Naive thymus-derived CD8-positive, alpha-beta T cell (primary cell): ENCODE results near the gene UNC13B. TPM values are rescaled to one million over a fixed set of nuclear protein-coding genes. Genes with fewer than 3 reads are reported as not detected.

Source experiments
- ATAC-seq, 2 donors: fragments of 150-1000 bp; cut with Tn5 transposase in 1 of 2; sonication (Bioruptor Pico), chemical (Tn5 transposase) in 1 of 2; 1 replicate in 1 of 2; 2 replicates in 1 of 2; pipeline ENCODE4 v1.10.0; 2021; ENCODE audit warnings: mild to moderate bottlenecking in 2 of 2, moderate library complexity in 2 of 2
- POLR2A ChIA-PET: fragments of 350-600 bp; sonication (Branson Sonifier 250); formaldehyde crosslinking; loops from one replicate; lab custom pipeline; 2021; ENCODE audit warnings: antibody characterized with exemption; lab: Charles Lee
- DNase-seq, 10 donors: peaks; one replicate each; pipeline versions ENCODE4 v3.0.0 to v3.0.0-alpha.2; 2020 to 2022
- H3K27ac Mint-ChIP-seq, 10 donors: one replicate each; pipeline ENCODE4 v1.8.0; 2020 to 2022; ENCODE audit warnings: mild to moderate bottlenecking in 10 of 10, mixed read lengths in 10 of 10, moderate library complexity in 4 of 10, inconsistent platforms in 1 of 10
- H3K27me3 Mint-ChIP-seq, 5 donors: one replicate each; pipeline ENCODE4 v1.8.0; 2021 to 2022; ENCODE audit warnings: mixed read lengths in 5 of 5
- H3K36me3 Mint-ChIP-seq, 3 donors: one replicate each; pipeline ENCODE4 v1.8.0; 2020 to 2022; ENCODE audit warnings: mixed read lengths in 3 of 3, mild to moderate bottlenecking in 2 of 3, inconsistent platforms in 1 of 3
- H3K4me1 Mint-ChIP-seq, 4 donors: one replicate each; pipeline ENCODE4 v1.8.0; 2021 to 2022; ENCODE audit warnings: mixed read lengths in 4 of 4
- H3K4me3 Mint-ChIP-seq, 10 donors: one replicate each; pipeline ENCODE4 v1.8.0; 2020 to 2022; ENCODE audit warnings: mild to moderate bottlenecking in 10 of 10, mixed read lengths in 10 of 10, moderate library complexity in 6 of 10, inconsistent platforms in 1 of 10
- H3K9me3 Mint-ChIP-seq, 9 donors: one replicate each; pipeline ENCODE4 v1.8.0; 2020 to 2022; ENCODE audit warnings: mixed read lengths in 9 of 9, mild to moderate bottlenecking in 3 of 9, inconsistent platforms in 1 of 9, moderate library complexity in 1 of 9
- polyA plus RNA-seq, 3 donors: library from polyadenylated mRNA; unstranded; fragments of 300-500 nt; fragmentation: Illumina TruSeq; gene quantifications; one replicate each; pipeline ENCODE4 v1.2.3, GENCODE V29; 2021
- total RNA-seq, 8 experiments: library from RNA in 2 of 8; stranded (reverse) in 2 of 8; gene quantifications; one replicate each; pipeline ENCODE4 v1.2.3 and lab custom pipeline; 2021 to 2026

Gene UNC13B
- total and polyA plus RNA-seq, 5 experiments from 2014 or later, result 0.39 to 1.4 (median 0.77) TPM; not detected in 1

DNA sequence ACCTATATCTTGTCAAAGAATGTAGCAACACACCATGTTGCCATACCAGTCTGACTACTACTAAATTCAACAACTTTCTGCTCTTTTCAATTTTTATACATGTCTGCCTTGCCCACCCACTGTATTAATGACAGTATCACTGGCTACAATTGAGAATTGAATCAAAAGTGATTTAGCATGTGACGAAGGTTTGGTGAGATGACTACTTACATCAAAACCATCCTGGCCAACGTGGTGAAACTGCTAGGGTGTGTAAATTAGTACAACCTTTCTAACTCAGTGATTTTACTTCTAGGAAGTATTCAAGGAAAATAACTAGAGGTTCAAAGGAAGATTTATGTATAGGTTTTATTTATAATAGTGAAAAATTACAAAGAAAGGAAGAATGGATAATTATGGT is 109.8 kb downstream of the UNC13B start:
- POLR2A ChIA-PET, result no interaction called here
- Mint-ChIP-seq H3K36me3 (peaks cover 0 to 3% (median 0%) of the 10 kb centered on the region in 3 donors), H3K27ac (no peak overlapping the region), H3K9me3 (no peaks in the 10 kb centered on the region), H3K27me3 (peaks cover 10 to 41% (median 13%) of the 10 kb centered on the region in 5 donors), H3K4me3 (no peak overlapping the region), H3K4me1 (peaks cover 0 to 8% (median 3%) of the 10 kb centered on the region in 4 donors)
- DNase-seq (no peak), ATAC-seq (no peak)

DNA sequence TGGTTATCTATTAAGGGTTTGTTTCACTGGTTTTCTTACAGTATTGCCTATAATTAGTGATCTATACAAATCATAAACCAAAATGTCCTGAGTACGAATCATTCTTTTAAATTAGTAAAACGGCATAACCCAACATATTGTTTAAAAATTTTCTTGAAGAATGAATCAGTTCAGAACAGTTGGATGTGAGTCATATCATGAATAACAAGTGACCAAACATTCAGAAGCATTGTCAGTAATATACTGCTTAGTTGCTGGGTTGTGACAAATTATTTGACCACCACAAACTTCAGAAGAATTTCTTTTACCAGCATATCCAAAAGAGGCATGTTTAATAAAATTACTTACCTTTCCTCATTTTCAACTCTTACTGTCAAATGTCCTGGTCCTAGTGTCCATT is 111.2 kb downstream of the UNC13B start:
- POLR2A ChIA-PET, result no interaction called here
- no peak overlapping the region for H3K4me3 Mint-ChIP-seq
- no peak for ATAC-seq
- H3K4me1 Mint-ChIP-seq, result peaks cover 0 to 12% (median 9%) of the 10 kb centered on the region in 4 donors
- H3K27ac Mint-ChIP-seq, result no peak overlapping the region
- H3K27me3 Mint-ChIP-seq, result peaks cover under 1 to 28% (median 12%) of the 10 kb centered on the region in 5 donors
- no peak for DNase-seq
- H3K9me3 Mint-ChIP-seq, result no peaks in the 10 kb centered on the region
- H3K36me3 Mint-ChIP-seq, result peaks cover 0 to 3% (median 0%) of the 10 kb centered on the region in 3 donors

DNA sequence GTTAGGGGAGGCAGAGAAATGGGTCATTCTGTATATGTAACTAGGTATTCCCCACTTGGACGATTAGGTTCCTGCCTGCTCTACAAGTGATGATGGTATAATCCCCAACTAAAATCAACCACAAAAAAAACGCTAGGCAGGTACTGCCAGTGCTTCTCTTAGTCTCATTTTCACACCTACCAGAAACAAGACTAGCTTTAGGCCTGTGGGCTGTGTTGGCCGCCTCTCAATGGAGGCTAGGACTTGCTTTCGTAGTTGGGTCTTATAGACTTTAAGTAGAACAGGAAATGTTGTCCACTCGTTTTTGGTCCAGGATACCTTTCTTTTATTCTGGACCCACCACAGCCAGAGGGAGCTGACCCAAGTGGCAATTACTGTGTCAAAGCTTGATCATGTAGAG is 111.8 kb downstream of the UNC13B start:
- ATAC-seq, result no peak
- Mint-ChIP-seq H3K4me3 (no peak overlapping the region), H3K4me1 (peaks cover 0 to 12% (median 9%) of the 10 kb centered on the region in 4 donors), H3K36me3 (peaks cover 0 to 3% (median 0%) of the 10 kb centered on the region in 3 donors), H3K27me3 (peaks cover 0 to 24% (median 8%) of the 10 kb centered on the region in 5 donors), H3K9me3 (no peaks in the 10 kb centered on the region), H3K27ac (no peak overlapping the region)
- DNase-seq, result no peak
- POLR2A ChIA-PET, result no interaction called here

DNA sequence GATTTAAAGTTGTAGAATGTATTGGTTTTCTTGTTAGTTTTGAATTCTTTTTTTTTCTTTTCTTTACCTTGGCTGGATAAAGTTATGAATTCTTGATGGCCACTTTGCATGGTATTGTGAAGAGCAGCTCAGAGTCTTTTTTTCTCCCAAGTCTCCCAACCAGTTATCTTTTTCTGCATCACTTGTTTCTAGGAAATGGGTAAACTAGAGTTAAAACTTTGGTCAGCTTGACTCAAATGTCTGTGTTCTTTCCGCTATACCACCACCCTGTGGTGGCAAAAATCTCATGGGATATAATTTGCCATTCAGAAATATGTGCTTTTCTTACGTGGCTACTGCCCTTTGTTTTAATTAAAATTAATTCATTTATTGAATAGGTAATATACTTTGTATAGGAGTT is 113.2 kb downstream of the UNC13B start:
- peaks cover 0 to 3% (median 0%) of the 10 kb centered on the region in 3 donors for H3K36me3 Mint-ChIP-seq
- ATAC-seq, result no peak
- peaks cover 0 to 17% (median 7%) of the 10 kb centered on the region in 5 donors for H3K27me3 Mint-ChIP-seq
- H3K27ac Mint-ChIP-seq, result no peak overlapping the region
- POLR2A ChIA-PET, result no interaction called here
- DNase-seq, result no peak
- peaks cover 0 to 12% (median 9%) of the 10 kb centered on the region in 4 donors for H3K4me1 Mint-ChIP-seq
- no peaks in the 10 kb centered on the region for H3K9me3 Mint-ChIP-seq
- H3K4me3 Mint-ChIP-seq, result no peak overlapping the region

DNA sequence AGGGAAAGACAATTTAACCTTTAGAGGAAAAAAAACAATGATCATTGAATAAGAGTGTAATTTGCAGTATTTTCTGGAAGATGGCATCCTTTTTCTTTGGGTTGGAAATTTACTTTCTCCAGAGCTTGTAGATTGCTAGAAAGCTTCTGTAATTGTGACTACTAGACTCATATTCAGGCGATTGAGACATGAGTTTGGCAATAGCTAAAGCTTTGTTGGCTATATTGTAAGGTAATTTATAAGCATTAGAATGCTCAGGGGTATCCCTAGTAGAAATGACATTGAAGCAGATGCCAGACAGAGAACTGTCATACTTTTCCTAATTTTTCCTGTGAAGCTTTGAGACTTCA is 115.3 kb downstream of the UNC13B start:
- peaks cover 0 to 2% (median 1%) of the 10 kb centered on the region in 5 donors for H3K27me3 Mint-ChIP-seq
- POLR2A ChIA-PET, result no interaction called here
- H3K27ac Mint-ChIP-seq, result peak overlapping the region in 1 of 10 donors; percentile 20

DNA sequence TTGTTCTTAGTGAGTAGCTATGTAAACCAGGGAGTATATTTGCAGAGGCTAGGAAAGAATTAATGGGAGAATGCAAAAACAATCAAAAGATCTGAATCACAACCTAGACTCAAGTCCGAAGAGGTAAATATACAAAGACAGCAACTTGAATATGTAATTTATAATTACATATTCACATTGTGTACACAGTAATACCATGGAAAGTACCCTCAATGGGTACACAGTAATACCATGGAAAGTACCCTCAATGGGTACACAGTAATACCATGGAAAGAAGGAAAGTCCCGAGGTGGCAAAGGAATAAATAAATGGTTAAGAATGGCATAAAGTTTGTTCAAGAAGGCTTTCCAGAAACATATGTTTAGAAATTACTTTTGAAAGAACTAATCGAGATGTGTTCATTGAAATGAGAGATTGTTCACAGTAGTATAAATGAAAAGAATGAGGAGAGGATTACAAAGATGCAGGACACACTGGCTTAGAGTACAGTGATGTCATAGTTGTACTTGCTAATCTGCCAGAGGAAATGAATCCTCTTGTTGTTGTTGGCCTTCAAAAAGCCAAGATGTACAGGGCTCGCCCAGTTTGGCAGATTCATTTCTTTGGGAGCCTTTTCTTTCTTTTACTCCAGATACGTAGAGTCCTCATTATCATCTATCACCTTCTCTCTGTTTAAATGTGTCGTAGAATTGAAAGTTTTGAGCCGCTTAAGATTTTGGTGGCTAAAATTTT is 116.0 kb downstream of the UNC13B start:
- H3K36me3 Mint-ChIP-seq, result peaks cover 0 to 3% (median 0%) of the 10 kb centered on the region in 3 donors
- H3K9me3 Mint-ChIP-seq, result no peaks in the 10 kb centered on the region
- POLR2A ChIA-PET, result interaction anchor here (0.6 to 0.7 kb wide), 2 partner anchors 133 to 1903 kb away, joined by 3 to 4 read pairs; no protein-coding TSS in a partner anchor
- no peak overlapping the region for H3K4me3 Mint-ChIP-seq
- peaks cover 0 to 4% (median 1%) of the 10 kb centered on the region in 5 donors for H3K27me3 Mint-ChIP-seq
- no peak overlapping the region for H3K27ac Mint-ChIP-seq
- peaks cover 0 to 12% (median 9%) of the 10 kb centered on the region in 4 donors for H3K4me1 Mint-ChIP-seq
- DNase-seq, result no peak
- no peak for ATAC-seq

More for the DNA sequence above, 115.3 kb downstream of the UNC13B start:
- ATAC-seq (no peak), DNase-seq (no peak)
- Mint-ChIP-seq H3K9me3 (no peaks in the 10 kb centered on the region), H3K4me3 (peak overlapping the region in 9 of 10 donors; percentile 44 to 77 (median 65)), H3K4me1 (peaks cover 0 to 12% (median 9%) of the 10 kb centered on the region in 4 donors), H3K36me3 (peaks cover 0 to 3% (median 0%) of the 10 kb centered on the region in 3 donors)

DNA sequence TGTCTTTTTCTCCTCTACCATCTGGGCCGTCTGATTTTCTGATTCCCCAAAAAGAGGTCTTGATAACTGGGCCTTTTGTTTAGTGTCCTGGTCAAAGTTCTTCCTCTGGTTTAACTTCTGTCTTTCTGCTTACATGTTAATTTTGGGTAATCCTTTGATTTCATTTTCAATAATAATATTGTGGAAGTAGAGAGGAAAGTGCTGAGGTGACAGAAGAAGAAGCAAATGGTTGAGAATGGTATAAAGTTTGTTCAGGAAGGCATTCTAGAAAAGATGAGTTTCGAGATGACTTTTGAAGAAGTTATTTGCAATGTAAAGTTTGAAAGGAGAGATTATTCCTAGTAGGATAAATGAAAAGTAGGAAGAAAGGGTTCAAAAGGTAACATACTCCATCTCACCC is 118.1 kb downstream of the UNC13B start:
- DNase-seq (no peak), ATAC-seq (no peak)
- peaks cover 0 to 3% (median 0%) of the 10 kb centered on the region in 3 donors for H3K36me3 Mint-ChIP-seq
- peaks cover 0 to 12% (median 9%) of the 10 kb centered on the region in 4 donors for H3K4me1 Mint-ChIP-seq
- H3K4me3 Mint-ChIP-seq, result no peak overlapping the region
- H3K27me3 Mint-ChIP-seq, result peaks cover 0 to 10% (median 3%) of the 10 kb centered on the region in 5 donors
- H3K27ac Mint-ChIP-seq, result peak overlapping the region in 1 of 10 donors; percentile 23
- no peaks in the 10 kb centered on the region for H3K9me3 Mint-ChIP-seq
- POLR2A ChIA-PET, result no interaction called here

DNA sequence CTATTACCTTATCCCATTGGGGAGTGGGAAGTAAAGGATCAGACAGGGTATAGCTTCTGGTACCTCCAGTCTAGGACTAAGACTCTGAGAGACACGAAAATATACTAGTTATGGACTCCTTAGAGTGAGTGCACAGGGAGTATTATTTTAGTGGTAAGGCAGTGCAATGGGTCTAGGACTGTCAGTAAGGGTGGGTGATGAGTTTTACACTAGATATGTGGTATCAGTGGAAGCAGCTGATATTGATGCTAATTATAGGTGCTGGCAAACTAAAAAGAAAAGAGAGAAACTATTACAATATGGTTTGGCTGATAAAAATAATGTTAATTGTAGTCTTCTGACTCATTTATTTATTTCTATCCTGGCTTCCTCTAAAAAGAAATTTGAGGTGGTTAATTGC is 118.6 kb downstream of the UNC13B start:
- no peak overlapping the region for H3K27ac Mint-ChIP-seq
- H3K4me3 Mint-ChIP-seq, result no peak overlapping the region
- no peaks in the 10 kb centered on the region for H3K9me3 Mint-ChIP-seq
- DNase-seq (no peak), ATAC-seq (no peak)
- H3K4me1 Mint-ChIP-seq, result peaks cover 0 to 12% (median 9%) of the 10 kb centered on the region in 4 donors
- H3K27me3 Mint-ChIP-seq, result peaks cover 0 to 10% (median 3%) of the 10 kb centered on the region in 5 donors
- H3K36me3 Mint-ChIP-seq, result peaks cover 0 to 3% (median 0%) of the 10 kb centered on the region in 3 donors
- POLR2A ChIA-PET, result no interaction called here

DNA sequence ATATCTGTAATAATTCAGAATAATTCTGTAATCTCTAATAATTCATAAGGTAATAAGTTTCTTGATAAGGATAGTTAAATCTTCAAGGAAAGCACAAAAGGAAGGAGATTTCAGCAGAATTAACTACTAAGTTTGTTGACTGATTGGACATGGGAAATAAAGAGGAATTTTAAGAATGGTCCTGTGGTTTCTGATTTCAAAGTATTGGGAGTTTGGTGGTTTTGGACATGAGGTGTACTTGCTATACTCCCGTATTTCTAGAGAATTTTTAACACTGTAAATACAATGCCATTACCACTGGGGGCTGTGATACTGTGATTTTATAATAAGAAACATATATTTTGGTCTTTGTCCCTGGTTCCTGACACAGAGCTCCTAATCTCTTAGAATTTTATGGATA is 123.9 kb downstream of the UNC13B start:
- Mint-ChIP-seq H3K4me3 (no peak overlapping the region), H3K4me1 (no peaks in the 10 kb centered on the region), H3K27me3 (peaks cover 12 to 29% (median 15%) of the 10 kb centered on the region in 5 donors), H3K27ac (no peak overlapping the region), H3K36me3 (peaks cover 0 to 5% (median 0%) of the 10 kb centered on the region in 3 donors), H3K9me3 (no peaks in the 10 kb centered on the region)
- no peak for DNase-seq
- POLR2A ChIA-PET, result no interaction called here
- ATAC-seq, result no peak

DNA sequence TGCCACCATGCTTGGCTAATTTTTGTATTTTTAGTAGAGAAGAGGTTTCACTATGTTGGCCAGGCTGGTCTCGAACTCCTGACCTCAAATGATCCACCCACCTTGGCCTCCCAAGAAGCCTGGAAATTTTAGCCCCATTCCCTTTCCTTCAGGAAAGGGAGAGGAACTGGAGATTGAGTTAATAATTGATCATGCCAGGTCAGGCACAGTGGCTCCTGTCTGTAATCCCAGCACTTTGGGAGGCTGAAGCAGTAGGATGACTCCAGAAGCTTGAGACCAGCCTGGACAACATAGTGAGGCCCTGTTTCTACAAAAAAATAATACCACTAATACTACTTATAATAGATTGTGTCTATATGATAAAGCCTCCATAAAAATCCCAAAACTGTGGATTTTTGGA is 124.6 kb downstream of the UNC13B start:
- no peak overlapping the region for H3K27ac Mint-ChIP-seq
- H3K36me3 Mint-ChIP-seq, result peaks cover 0 to 5% (median 0%) of the 10 kb centered on the region in 3 donors
- H3K4me3 Mint-ChIP-seq, result no peak overlapping the region
- ATAC-seq, result no peak
- POLR2A ChIA-PET, result no interaction called here
- no peaks in the 10 kb centered on the region for H3K4me1 Mint-ChIP-seq
- H3K27me3 Mint-ChIP-seq, result peaks cover 13 to 31% (median 16%) of the 10 kb centered on the region in 5 donors
- H3K9me3 Mint-ChIP-seq, result no peaks in the 10 kb centered on the region
- no peak for DNase-seq

DNA sequence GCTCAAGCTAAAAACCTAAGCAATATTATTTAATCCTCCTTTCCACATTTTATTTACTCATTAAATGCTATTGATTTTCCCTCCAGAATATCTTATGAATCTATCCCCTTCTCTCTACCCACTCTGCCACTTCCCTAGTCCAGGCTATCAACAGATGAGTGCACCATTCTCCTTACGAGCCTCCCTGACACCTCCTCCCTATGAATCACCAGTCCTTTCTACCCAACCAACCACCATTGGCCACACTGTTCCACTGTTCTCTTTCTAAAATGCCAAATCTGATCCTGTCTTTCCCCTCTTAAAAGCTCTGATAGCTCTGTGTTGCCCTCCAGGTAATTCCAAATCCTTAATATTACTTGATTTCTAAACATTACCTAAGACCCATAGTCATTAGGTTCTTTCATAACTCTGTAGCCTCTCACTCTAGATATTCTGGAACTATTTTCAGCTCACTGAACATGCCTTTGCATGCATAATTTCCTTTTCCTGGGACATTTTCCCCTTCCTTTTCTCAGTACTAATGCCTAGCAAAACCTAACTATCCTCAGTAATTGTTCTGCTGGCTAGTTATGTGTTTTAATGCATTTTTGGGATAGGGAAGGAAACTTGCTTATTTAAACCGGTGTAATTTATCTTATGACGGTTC is 126.3 kb downstream of the UNC13B start:
- H3K9me3 Mint-ChIP-seq, result no peaks in the 10 kb centered on the region
- H3K4me1 Mint-ChIP-seq, result no peaks in the 10 kb centered on the region
- H3K36me3 Mint-ChIP-seq, result peaks cover 0 to 5% (median 0%) of the 10 kb centered on the region in 3 donors
- H3K27me3 Mint-ChIP-seq, result peaks cover 13 to 31% (median 15%) of the 10 kb centered on the region in 5 donors
- ATAC-seq (no peak), DNase-seq (no peak)
- POLR2A ChIA-PET, result no interaction called here
- H3K4me3 Mint-ChIP-seq, result no peak overlapping the region
- H3K27ac Mint-ChIP-seq, result peak overlapping the region in 1 of 10 donors; percentile 20

DNA sequence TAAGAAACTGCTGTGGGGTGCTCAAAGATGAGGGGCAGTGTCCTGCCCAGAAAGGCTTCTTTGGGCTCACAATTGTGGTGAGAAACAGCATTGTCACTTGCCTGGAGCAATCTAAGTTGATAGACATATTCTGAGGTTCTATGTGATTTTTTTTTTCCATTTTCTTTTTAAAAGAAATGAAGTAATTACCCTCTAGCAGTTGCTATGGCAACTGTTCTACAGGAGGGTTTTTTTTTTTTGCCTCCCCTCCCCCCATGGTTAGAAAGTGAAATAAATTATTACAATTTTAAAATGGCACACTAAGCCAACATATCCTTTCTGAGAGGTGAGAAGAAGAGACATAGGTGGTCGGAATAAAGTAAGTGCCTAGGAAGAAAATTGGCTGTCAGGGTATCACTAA is 127.0 kb downstream of the UNC13B start:
- peaks cover 0 to 5% (median 0%) of the 10 kb centered on the region in 3 donors for H3K36me3 Mint-ChIP-seq
- H3K9me3 Mint-ChIP-seq, result no peaks in the 10 kb centered on the region
- H3K27me3 Mint-ChIP-seq, result peaks cover 12 to 31% (median 18%) of the 10 kb centered on the region in 5 donors
- POLR2A ChIA-PET, result no interaction called here
- ATAC-seq (no peak), DNase-seq (no peak)
- H3K4me1 Mint-ChIP-seq, result no peaks in the 10 kb centered on the region
- no peak overlapping the region for H3K27ac Mint-ChIP-seq
- no peak overlapping the region for H3K4me3 Mint-ChIP-seq
